Activated T-cell treated with anti-CD3 and anti-CD28 coated beads, Interleukin-2, amount 50 U/mL, for 4 hours (primary cell): ENCODE data around the gene RNF144B. TPM values are rescaled to one million over a fixed set of nuclear protein-coding genes. Genes with fewer than 3 reads are reported as not detected.
A peak's percentile ranks its signal among the peaks of the same experiment; 100 is the strongest.
"Not testable (repeated sequence)": the region's sequence is repeated elsewhere in the genome, so short reads cannot be mapped to it uniquely, and the experiment has no call there.

Experiments
- ATAC-seq, 2 donors: fragments of 200-7000 bp; cut with Tn5 transposase; one replicate each; pipeline ENCODE4 v1.10.0; 2021
- DNase-seq: peaks from one replicate; pipeline ENCODE4 v3.0.0-alpha.2; 2020
- H3K27me3 Mint-ChIP-seq: one replicate; pipeline ENCODE4 v1.8.0; 2021; ENCODE audit warnings: low read depth, mixed read lengths
- H3K36me3 Mint-ChIP-seq: one replicate; pipeline ENCODE4 v1.8.0; 2022; ENCODE audit warnings: mixed read lengths; ENCODE audit not compliant: insufficient read depth
- H3K4me1 Mint-ChIP-seq: one replicate; pipeline ENCODE4 v1.8.0; 2021; ENCODE audit warnings: low read depth, mixed read lengths
- H3K4me3 Mint-ChIP-seq: one replicate; pipeline ENCODE4 v1.8.0; 2021; ENCODE audit warnings: mild to moderate bottlenecking, moderate library complexity, mixed read lengths
- H3K9me3 Mint-ChIP-seq: one replicate; pipeline ENCODE4 v1.8.0; 2021; ENCODE audit warnings: mixed read lengths
- total RNA-seq, 3 donors: library from RNA; stranded (reverse); gene quantifications; one replicate each; pipeline ENCODE4 v1.2.1, GENCODE V29; 2021

RNF144B gene
- 1 to 10 TPM in 2 of 3 donors, under 1 TPM in 1; 0.61 to 1.8 (median 1.4) TPM for total RNA-seq

GRCh38 chr6:18387061-18387721 lies at the start of gene RNF144B:
TSS of gene RNF144B (plus strand) at chr6:18387350. CDS start at chr6:18399535, 12,185 bp downstream.
- ATAC-seq (peak; percentile 95 to 98), DNase-seq (peak; percentile 58)
- Mint-ChIP-seq H3K36me3 (no peaks in the 10 kb centered on the region), H3K9me3 (no peaks in the 10 kb centered on the region), H3K4me1 (peaks cover 35% of the 10 kb centered on the region), H3K27me3 (no peaks in the 10 kb centered on the region), H3K4me3 (peak within 1 kb of the TSS; percentile 92)

DNA sequence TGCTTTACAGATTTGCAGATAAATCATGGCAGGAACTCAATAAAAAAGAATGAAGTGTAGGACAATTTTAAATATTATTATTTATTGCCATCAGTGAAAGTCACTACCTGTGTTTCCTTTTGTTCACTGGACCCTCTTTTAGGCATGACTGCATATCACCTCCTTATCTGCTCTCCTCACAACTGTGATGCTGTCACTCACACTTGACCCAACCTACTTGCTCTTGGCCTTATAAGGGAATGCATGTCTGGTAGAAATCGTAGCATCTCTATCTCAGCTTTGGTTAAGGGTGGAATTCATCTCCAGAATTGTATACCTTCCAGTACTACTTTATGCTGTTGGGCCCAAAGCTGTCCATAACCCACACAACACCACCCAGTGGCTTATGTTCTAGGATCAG lies 47.6 kb upstream of the RNF144B start:
- DNase-seq (no peak), ATAC-seq (no peak)
- Mint-ChIP-seq H3K27me3 (no peaks in the 10 kb centered on the region), H3K9me3 (no peaks in the 10 kb centered on the region), H3K4me1 (no peaks in the 10 kb centered on the region), H3K4me3 (no peak overlapping the region), H3K36me3 (no peaks in the 10 kb centered on the region)

GRCh38 chr6:18340781-18341551 lies 46.2 kb upstream of the RNF144B start:
- Mint-ChIP-seq H3K36me3 (no peaks in the 10 kb centered on the region), H3K4me3 (no peak overlapping the region), H3K4me1 (no peaks in the 10 kb centered on the region), H3K9me3 (no peaks in the 10 kb centered on the region), H3K27me3 (no peaks in the 10 kb centered on the region)
- ATAC-seq (no peak), DNase-seq (no peak)

DNA sequence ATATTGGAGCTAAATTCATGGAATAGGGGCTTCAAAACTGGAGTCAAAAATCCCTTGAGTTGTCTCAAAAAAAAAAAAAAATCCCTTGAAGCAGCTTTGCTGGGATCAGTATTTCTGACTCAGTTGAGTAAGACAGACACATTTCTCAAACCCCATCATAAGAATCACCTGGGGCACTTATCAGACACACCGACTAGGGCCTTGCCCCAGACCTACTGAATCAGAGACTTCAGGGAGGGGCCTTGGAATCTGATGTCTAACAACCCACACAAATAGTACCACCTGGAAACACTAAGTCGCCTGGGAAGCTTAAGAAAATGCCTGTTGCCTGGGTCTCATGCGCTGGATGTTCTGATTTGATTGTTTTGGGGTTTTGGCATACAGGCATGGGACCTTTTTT lies 44.9 kb upstream of the RNF144B start:
- no peak for ATAC-seq

GRCh38 chr6:18343741-18344140 lies 43.4 kb upstream of the RNF144B start:
- H3K4me1 Mint-ChIP-seq, result no peaks in the 10 kb centered on the region
- no peaks in the 10 kb centered on the region for H3K36me3 Mint-ChIP-seq
- no peaks in the 10 kb centered on the region for H3K9me3 Mint-ChIP-seq
- no peak overlapping the region for H3K4me3 Mint-ChIP-seq
- H3K27me3 Mint-ChIP-seq, result peaks cover 8% of the 10 kb centered on the region
- ATAC-seq (peak; percentile 67 to 80), DNase-seq (no peak)

More for the DNA sequence above, 44.9 kb upstream of the RNF144B start:
- Mint-ChIP-seq H3K27me3 (peaks cover under 1% of the 10 kb centered on the region), H3K36me3 (no peaks in the 10 kb centered on the region), H3K9me3 (no peaks in the 10 kb centered on the region), H3K4me1 (no peaks in the 10 kb centered on the region), H3K4me3 (no peak overlapping the region)
- DNase-seq, result no peak

DNA sequence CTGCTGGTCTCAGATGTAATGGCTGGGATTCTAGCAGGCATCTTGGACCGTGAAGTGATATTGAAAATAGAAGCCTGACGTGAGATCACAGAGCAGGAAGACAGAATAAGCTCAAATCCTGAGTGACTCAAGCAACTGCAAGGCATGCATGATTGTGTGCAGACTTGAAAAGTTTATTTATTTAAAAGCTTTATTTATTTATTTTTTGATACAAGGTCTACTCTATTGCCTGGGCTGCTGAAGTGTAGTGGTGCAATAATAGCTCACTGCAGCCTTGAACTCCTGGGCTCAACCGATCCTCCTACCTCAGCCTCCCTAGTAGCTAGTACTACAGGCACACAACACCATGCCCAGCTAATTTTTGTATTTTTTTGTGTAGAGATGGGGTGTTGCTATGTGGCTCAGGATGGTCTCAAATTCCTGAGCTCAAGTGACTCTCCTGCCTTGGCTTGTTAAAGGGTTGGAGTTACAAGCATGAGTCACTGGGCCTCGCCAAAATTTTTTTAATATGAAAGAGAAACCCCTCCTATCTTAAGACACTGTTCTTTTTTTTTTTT lies 40.1 kb upstream of the RNF144B start:
- ATAC-seq (no peak), DNase-seq (no peak)
- Mint-ChIP-seq H3K4me3 (no peak overlapping the region), H3K36me3 (no peaks in the 10 kb centered on the region), H3K4me1 (no peaks in the 10 kb centered on the region), H3K9me3 (no peaks in the 10 kb centered on the region), H3K27me3 (peaks cover 16% of the 10 kb centered on the region)

DNA sequence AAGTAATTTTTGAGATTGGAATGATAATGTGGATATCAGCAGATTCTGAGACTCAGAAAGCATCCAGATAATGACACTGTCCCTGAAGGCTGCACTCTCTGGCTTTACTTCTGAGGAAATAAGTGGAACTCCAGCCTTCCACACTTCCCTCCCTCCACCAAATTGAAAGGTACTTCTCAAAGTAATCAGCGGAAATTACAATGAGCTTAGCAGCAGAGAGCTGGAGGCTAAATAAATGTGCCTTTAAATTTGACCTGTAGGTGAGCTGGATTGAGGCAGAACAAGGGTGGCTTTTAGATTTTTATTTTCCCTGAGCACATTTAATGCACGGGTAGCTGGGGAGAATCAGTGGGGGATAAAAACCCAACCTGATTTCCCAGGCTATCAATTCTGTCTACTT lies 39.3 kb upstream of the RNF144B start:
- DNase-seq, result no peak
- no peak for ATAC-seq
- no peaks in the 10 kb centered on the region for H3K9me3 Mint-ChIP-seq

GRCh38 chr6:18349386-18349785 lies 37.8 kb upstream of the RNF144B start:
- DNase-seq, result no peak
- Mint-ChIP-seq H3K27me3 (peaks cover 16% of the 10 kb centered on the region), H3K4me1 (no peaks in the 10 kb centered on the region), H3K4me3 (no peak overlapping the region), H3K9me3 (no peaks in the 10 kb centered on the region), H3K36me3 (no peaks in the 10 kb centered on the region)
- no peak for ATAC-seq

More for the DNA sequence above, 39.3 kb upstream of the RNF144B start:
- H3K27me3 Mint-ChIP-seq, result peaks cover 16% of the 10 kb centered on the region
- no peaks in the 10 kb centered on the region for H3K4me1 Mint-ChIP-seq
- no peaks in the 10 kb centered on the region for H3K36me3 Mint-ChIP-seq
- H3K4me3 Mint-ChIP-seq, result no peak overlapping the region

DNA sequence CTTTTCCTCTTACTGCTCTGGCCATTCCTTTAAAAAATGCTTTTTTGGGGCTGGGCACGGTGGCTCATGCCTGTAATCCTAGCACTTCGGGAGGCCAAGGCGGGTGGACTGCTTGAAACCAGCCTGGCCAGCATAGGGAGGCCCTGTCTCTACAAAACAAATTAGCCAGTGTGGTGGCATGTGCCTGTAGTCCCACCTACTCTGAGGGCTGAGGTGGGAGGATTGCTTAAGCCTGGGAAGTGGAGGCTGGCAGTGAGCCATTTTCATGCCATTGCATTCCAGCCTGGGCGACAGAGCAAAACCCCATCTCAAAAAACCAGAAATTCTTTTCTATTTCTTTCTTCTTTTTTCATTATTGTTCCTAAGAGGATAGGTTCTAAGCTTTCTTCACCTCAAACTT lies 36.9 kb upstream of the RNF144B start:
- Mint-ChIP-seq H3K4me1 (no peaks in the 10 kb centered on the region), H3K4me3 (no peak overlapping the region), H3K27me3 (peaks cover 16% of the 10 kb centered on the region), H3K36me3 (no peaks in the 10 kb centered on the region), H3K9me3 (no peaks in the 10 kb centered on the region)
- DNase-seq (no peak), ATAC-seq (no peak)

- DNase-seq, result no peak
- no peaks in the 10 kb centered on the region for H3K9me3 Mint-ChIP-seq
- no peak overlapping the region for H3K4me3 Mint-ChIP-seq
- peaks cover 16% of the 10 kb centered on the region for H3K27me3 Mint-ChIP-seq
- no peak for ATAC-seq
- no peaks in the 10 kb centered on the region for H3K36me3 Mint-ChIP-seq
- H3K4me1 Mint-ChIP-seq, result no peaks in the 10 kb centered on the region
Measured at GRCh38 chr6:18350712-18351111, 36.4 kb upstream of the RNF144B start.

GRCh38 chr6:18352001-18352400 lies 35.1 kb upstream of the RNF144B start:
- Mint-ChIP-seq H3K4me1 (no peaks in the 10 kb centered on the region), H3K27me3 (peaks cover 16% of the 10 kb centered on the region), H3K4me3 (no peak overlapping the region), H3K9me3 (no peaks in the 10 kb centered on the region), H3K36me3 (no peaks in the 10 kb centered on the region)
- DNase-seq (no peak), ATAC-seq (no peak)

GRCh38 chr6:18352842-18353241 lies 34.3 kb upstream of the RNF144B start:
- Mint-ChIP-seq H3K4me1 (no peaks in the 10 kb centered on the region), H3K9me3 (no peaks in the 10 kb centered on the region), H3K4me3 (no peak overlapping the region), H3K36me3 (no peaks in the 10 kb centered on the region), H3K27me3 (peaks cover 12% of the 10 kb centered on the region)
- no peak for DNase-seq
- no peak for ATAC-seq

GRCh38 chr6:18353251-18353650 lies 33.9 kb upstream of the RNF144B start:
- no peak overlapping the region for H3K4me3 Mint-ChIP-seq

GRCh38 chr6:18357546-18357945 lies 29.6 kb upstream of the RNF144B start:
- H3K4me1 Mint-ChIP-seq, H3K27me3 Mint-ChIP-seq: not testable (repeated sequence)

More at GRCh38 chr6:18353251-18353650, 33.9 kb upstream of the RNF144B start:
- Mint-ChIP-seq H3K27me3 (peaks cover 11% of the 10 kb centered on the region), H3K36me3 (peaks cover under 1% of the 10 kb centered on the region), H3K4me1 (no peaks in the 10 kb centered on the region), H3K9me3 (peaks cover 3% of the 10 kb centered on the region)
- ATAC-seq, result no peak
- no peak for DNase-seq

More at GRCh38 chr6:18357546-18357945, 29.6 kb upstream of the RNF144B start:
- not testable (repeated sequence) for DNase-seq, ATAC-seq, H3K4me3 Mint-ChIP-seq, H3K36me3 Mint-ChIP-seq, H3K9me3 Mint-ChIP-seq
